Measurements from ENCODE around the gene GULP1. TPM values are rescaled to one million over a fixed set of nuclear protein-coding genes. Genes with fewer than 3 reads are reported as not detected.

The GULP1 gene
- total RNA-seq, 2 experiments from 2014 or later: not detected

GRCh38 chr2:188388831-188389230 is 97.2 kb downstream of the GULP1 start:
- Mint-ChIP-seq H3K4me1 (ENCODE audit: low read depth) (no peaks in the 10 kb centered on the region), H3K4me3 (no peak overlapping the region)

GRCh38 chr2:188391354-188391753 is 99.7 kb downstream of the GULP1 start:
- CTCF ChIA-PET: no interaction called here
- H3K36me3 Mint-ChIP-seq (ENCODE audit: low read depth): no peaks in the 10 kb centered on the region

More at GRCh38 chr2:188388831-188389230, 97.2 kb downstream of the GULP1 start:
- no peak overlapping the region for H3K27ac Mint-ChIP-seq
- no peak for ATAC-seq
- POLR2A ChIA-PET: no interaction called here
- no peaks in the 10 kb centered on the region for H3K36me3 Mint-ChIP-seq (ENCODE audit: low read depth)
- H3K27me3 Mint-ChIP-seq: no peaks in the 10 kb centered on the region
- no peak for TF ChIP-seq CTCF (IDR thresholded peaks at IDR 0.05)
- peaks cover 9% of the 10 kb centered on the region for H3K9me3 Mint-ChIP-seq
- intact Hi-C loops (cut with micrococcal nuclease): no loop called here
- DNase-seq: no peak
- CTCF ChIA-PET: no interaction called here

GRCh38 chr2:188394931-188395472 is 103.3 kb downstream of the GULP1 start:
- Mint-ChIP-seq H3K4me3 (no peak overlapping the region), H3K9me3 (peaks cover 4% of the 10 kb centered on the region), H3K27ac (no peak overlapping the region), H3K4me1 (ENCODE audit: low read depth) (no peaks in the 10 kb centered on the region), H3K36me3 (ENCODE audit: low read depth) (no peaks in the 10 kb centered on the region), H3K27me3 (no peaks in the 10 kb centered on the region)
- ChIA-PET POLR2A (no interaction called here), CTCF (no interaction called here)
- DNase-seq (no peak), ATAC-seq (no peak)
- no peak for TF ChIP-seq CTCF (IDR thresholded peaks at IDR 0.05)
- intact Hi-C loops (cut with micrococcal nuclease): no loop called here

More at GRCh38 chr2:188391354-188391753, 99.7 kb downstream of the GULP1 start:
- H3K27me3 Mint-ChIP-seq: no peaks in the 10 kb centered on the region
- no peaks in the 10 kb centered on the region for H3K4me1 Mint-ChIP-seq (ENCODE audit: low read depth)
- TF ChIP-seq CTCF (IDR thresholded peaks at IDR 0.05): no peak
- POLR2A ChIA-PET: no interaction called here
- H3K4me3 Mint-ChIP-seq: no peak overlapping the region
- no peak overlapping the region for H3K27ac Mint-ChIP-seq
- peaks cover 4% of the 10 kb centered on the region for H3K9me3 Mint-ChIP-seq
- no peak for ATAC-seq
- intact Hi-C loops (cut with micrococcal nuclease): no loop called here
- DNase-seq: no peak

- ChIA-PET CTCF (interaction anchor here (1.3 kb wide), 1 partner anchor 39 kb away, joined by 3 read pairs; no protein-coding TSS in a partner anchor), POLR2A (interaction anchor here (0.6 kb wide), 1 partner anchor 875 kb away, joined by 3 read pairs; no protein-coding TSS in a partner anchor)
- Mint-ChIP-seq H3K27me3 (no peaks in the 10 kb centered on the region), H3K4me3 (no peak overlapping the region), H3K9me3 (peaks cover 4% of the 10 kb centered on the region), H3K36me3 (ENCODE audit: low read depth) (no peaks in the 10 kb centered on the region), H3K27ac (no peak overlapping the region), H3K4me1 (ENCODE audit: low read depth) (no peaks in the 10 kb centered on the region)
- intact Hi-C loops (cut with micrococcal nuclease): no loop called here
- ATAC-seq (no peak), DNase-seq (peak; percentile 7)
- TF ChIP-seq CTCF (IDR thresholded peaks at IDR 0.05): no peak
These were observed 104.4 kb downstream of the GULP1 start for GRCh38 chr2:188395903-188396689.

GRCh38 chr2:188399159-188399558 is 107.5 kb downstream of the GULP1 start:
- no peak for ATAC-seq
- intact Hi-C loops (cut with micrococcal nuclease): no loop called here
- POLR2A ChIA-PET: no interaction called here
- Mint-ChIP-seq H3K27me3 (no peaks in the 10 kb centered on the region), H3K9me3 (no peaks in the 10 kb centered on the region), H3K36me3 (ENCODE audit: low read depth) (no peaks in the 10 kb centered on the region), H3K4me3 (no peak overlapping the region), H3K4me1 (ENCODE audit: low read depth) (no peaks in the 10 kb centered on the region), H3K27ac (no peak overlapping the region)
- TF ChIP-seq CTCF (IDR thresholded peaks at IDR 0.05): no peak
- no peak for DNase-seq
- CTCF ChIA-PET: no interaction called here
